GM21515 (cell line): Measurements from ENCODE around the gene OTULIN.

Experiments used
- ATAC-seq: cut with Tn5 transposase; IDR thresholded peaks from one replicate; pipeline ENCODE4 v1.9.1; 2021; ENCODE audit not compliant: unreplicated experiment

OTULIN gene

DNA sequence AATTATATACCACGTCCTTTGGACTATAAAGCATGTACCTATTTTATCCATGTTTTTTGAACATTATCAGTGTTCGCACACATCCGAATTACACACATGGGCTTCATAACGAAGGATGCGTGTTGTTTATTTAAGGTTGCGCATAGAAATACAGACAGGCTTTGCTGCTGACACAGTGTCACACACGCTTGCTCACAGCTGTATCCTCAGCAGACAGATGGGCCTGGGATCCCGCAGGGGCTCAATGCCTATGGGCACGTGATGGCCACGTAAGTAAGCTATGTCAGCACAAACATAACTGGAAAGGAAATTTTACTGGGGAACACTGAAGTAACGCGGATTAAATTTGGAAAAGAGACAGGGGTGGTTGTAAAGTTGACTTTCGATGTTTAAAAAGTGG is 76.6 kb downstream of the OTULIN start:
- no peak for ATAC-seq

- ATAC-seq: no peak
These were observed 77.4 kb downstream of the OTULIN start for GRCh38 chr5:14741801-14742440.

DNA sequence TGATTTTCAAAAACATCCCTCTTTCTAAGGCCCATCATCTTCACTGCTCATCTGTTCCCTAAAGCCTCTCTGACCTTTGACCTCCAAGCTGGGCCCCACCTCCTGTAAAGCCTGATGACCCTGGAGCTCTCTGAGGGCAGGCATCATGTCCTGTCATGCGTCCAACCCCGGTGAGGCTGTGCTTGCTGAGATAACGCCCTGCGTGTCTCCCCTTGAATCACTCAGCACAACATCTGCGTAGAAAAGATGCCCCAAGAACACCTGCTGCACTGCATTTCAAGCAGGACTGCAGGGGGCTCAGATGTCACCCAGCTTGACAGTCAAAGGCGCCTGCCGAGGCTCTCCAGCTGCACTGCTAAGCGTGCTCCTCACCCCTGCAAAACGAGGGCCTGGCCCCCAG is 78.0 kb downstream of the OTULIN start:
- ATAC-seq: no peak

DNA sequence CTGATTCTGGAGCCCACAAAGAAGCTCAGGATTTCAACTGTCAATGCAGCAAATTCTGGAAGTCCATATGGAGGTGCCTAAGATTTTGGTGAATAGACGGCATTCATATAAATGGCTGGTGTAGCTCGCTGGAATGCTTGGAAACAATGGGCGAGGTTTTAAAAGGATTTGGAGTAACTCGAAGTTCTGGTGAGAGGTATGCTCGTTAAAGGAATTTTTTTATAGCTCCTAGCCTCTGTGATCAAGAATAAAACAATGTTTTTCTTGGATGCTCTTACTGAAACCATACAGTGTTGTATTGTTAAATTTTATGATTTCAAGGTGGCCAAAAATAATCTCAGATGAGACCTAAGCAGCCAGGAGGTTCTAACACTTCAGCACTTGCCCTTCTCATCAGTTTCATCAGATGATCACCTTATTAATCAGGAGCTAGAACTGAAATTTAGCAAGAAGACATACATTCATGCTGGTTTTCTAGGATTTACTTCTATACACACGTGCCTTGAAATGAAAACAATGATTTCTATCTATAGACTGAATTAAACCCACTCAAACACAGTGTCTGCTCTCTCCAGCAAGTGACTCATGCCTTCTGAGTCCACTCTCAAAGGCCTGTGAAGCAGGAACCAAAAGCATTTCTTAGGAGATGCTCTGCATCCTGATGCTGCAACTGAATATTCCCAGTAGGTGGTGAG is 79.2 kb downstream of the OTULIN start:
- no peak for ATAC-seq

- no peak for ATAC-seq
These were observed 80.0 kb downstream of the OTULIN start for GRCh38 chr5:14744296-14745187.

- no peak for ATAC-seq
These were observed 80.7 kb downstream of the OTULIN start for GRCh38 chr5:14745188-14745563.

- ATAC-seq: no peak
These were observed 81.2 kb downstream of the OTULIN start for GRCh38 chr5:14745753-14746152.

GRCh38 chr5:14748180-14748900 is 83.8 kb downstream of the OTULIN start:
- no peak for ATAC-seq
